OCI-LY7 (cell line): ENCODE data around the gene RIN3.

ENCODE experiments used
- CTCF ChIP-seq: fragments of 200-600 bp; sonication (generic); conservative IDR thresholded peaks from 2 replicates; pipeline ENCODE4 v1.5.1; 2014; ENCODE audit warnings: mild to moderate bottlenecking, antibody characterized with exemption, low read length, moderate library complexity, mixed read lengths
- EZH2phosphoT487 ChIP-seq: fragments of 200-600 bp; sonication (generic); IDR thresholded peaks from 2 replicates; pipeline ENCODE4 v1.6.1; 2018; ENCODE audit warnings: low read depth, borderline replicate concordance, mild to moderate bottlenecking, mixed run types, antibody characterized with exemption, low read length, moderate library complexity, mixed read lengths

DNA sequence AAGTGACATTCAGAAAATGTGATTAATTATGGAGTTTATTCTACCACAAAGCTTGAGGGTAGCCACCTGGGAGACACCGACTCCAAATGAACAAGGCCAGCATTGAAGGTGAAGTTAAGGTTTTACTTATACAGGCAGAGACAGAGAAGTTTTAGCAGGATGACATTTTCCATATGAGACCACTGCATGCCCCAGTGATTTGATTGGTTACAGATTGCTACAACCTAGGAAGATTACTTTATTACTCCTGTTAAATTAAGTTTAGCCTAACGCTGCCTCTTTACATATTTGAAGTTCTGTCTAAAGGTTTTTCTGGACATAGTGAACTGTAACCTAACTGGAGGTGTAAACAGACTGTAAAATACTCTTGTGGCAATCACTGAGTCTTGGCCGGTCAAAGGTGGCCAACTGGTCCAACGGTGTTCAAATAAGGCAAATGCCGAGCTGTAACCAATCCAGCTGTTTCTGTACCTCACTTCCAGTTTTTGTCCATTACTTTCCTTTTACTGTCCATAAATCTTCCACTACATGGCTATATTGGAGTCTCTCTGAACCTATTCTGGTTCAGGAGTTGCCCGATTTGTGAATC is 57.2 kb downstream of the RIN3 start:
- TF ChIP-seq CTCF (no peak), EZH2phosphoT487 (no peak)
